Measurements from ENCODE around the gene RRAS2. TPM values are rescaled to one million over a fixed set of nuclear protein-coding genes. Genes with fewer than 3 reads are reported as not detected.

Gene RRAS2
- total and polyA plus RNA-seq, 9 of the 15 experiments (the other 6 are each of a cell fraction or from before 2014, with no cell fraction given), result 9.4 to 47.5 (median 37.6) TPM

GRCh38 chr11:14253840-14254239 is 105.1 kb downstream of the RRAS2 start:
- Histone ChIP-seq H3K79me2 (ENCODE audit: control insufficient read depth, insufficient read depth, low read length) (no peaks in the 10 kb centered on the region), H3K4me2 (ENCODE audit: insufficient read depth, low read length) (no peak overlapping the region), H3K9ac (ENCODE audit: insufficient read depth in 1 of 2, low read depth in 2 of 2, low read length in 2 of 2) (no peak overlapping the region), H3K36me3 (ENCODE audit: control insufficient read depth, insufficient read depth, low read length) (no peaks in the 10 kb centered on the region), H3K4me3 (no peak overlapping the region), H3K9me3 (replicated peaks; ENCODE audit: control insufficient read depth, insufficient read depth, low read depth, low read length) (no peaks in the 10 kb centered on the region), H2AFZ (ENCODE audit: low read depth, low read length) (no peak overlapping the region), H3K27ac (ENCODE audit: extremely low read depth, low read depth, low read length) (no peak overlapping the region), H3K27me3 (ENCODE audit: control insufficient read depth in 2 of 2, insufficient read depth in 2 of 2, low read length in 2 of 2) (peaks cover 16 to 57% of the 10 kb centered on the region in 2 experiments), H4K20me1 (replicated peaks; ENCODE audit: control insufficient read depth, insufficient read depth, low read length) (no peaks in the 10 kb centered on the region; the same call in 1 of the 2 replicates), H3K9me1 (ENCODE audit: control insufficient read depth, insufficient read depth, low read length) (no peaks in the 10 kb centered on the region), H3K4me1 (replicated peaks in 1 of 2; ENCODE audit: control insufficient read depth in 2 of 2, insufficient read depth in 2 of 2, low read length in 2 of 2) (no peaks in the 10 kb centered on the region)
- ChIA-PET CTCF (ENCODE audit: low intra/inter-chr PET ratio) (no interaction called here), POLR2A (interaction anchor here (0.8 kb wide), 1 partner anchor 298 kb away, joined by 3 read pairs; no protein-coding TSS in a partner anchor)
- DNase-seq (ENCODE audit: extremely low read depth in 1 of 4, low spot score in 3 of 4), result no peak
- intact Hi-C loops (cut with micrococcal nuclease), result no loop called here
- no peak for FAIRE-seq
- TF ChIP-seq ZNF133 (CRISPR knock-in tag; IDR thresholded peaks at IDR 0.05), result no peak
- no peak for TF ChIP-seq SMAD2 (IDR thresholded peaks at IDR 0.05; ENCODE audit: low read depth, low read length)
- TF ChIP-seq, protein P1, sequence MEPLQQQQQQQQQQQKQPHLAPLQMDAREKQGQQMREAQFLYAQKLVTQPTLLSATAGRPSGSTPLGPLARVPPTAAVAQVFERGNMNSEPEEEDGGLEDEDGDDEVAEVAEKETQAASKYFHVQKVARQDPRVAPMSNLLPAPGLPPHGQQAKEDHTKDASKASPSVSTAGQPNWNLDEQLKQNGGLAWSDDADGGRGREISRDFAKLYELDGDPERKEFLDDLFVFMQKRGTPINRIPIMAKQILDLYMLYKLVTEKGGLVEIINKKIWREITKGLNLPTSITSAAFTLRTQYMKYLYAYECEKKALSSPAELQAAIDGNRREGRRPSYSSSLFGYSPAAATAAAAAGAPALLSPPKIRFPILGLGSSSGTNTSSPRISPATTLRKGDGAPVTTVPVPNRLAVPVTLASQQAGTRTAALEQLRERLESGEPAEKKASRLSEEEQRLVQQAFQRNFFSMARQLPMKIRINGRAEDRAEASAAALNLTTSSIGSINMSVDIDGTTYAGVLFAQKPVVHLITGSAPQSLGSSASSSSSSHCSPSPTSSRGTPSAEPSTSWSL (CRISPR knock-in tag; IDR thresholded peaks at IDR 0.05; ENCODE audit: borderline replicate concordance), result no peak
- TF ChIP-seq, protein P2, sequence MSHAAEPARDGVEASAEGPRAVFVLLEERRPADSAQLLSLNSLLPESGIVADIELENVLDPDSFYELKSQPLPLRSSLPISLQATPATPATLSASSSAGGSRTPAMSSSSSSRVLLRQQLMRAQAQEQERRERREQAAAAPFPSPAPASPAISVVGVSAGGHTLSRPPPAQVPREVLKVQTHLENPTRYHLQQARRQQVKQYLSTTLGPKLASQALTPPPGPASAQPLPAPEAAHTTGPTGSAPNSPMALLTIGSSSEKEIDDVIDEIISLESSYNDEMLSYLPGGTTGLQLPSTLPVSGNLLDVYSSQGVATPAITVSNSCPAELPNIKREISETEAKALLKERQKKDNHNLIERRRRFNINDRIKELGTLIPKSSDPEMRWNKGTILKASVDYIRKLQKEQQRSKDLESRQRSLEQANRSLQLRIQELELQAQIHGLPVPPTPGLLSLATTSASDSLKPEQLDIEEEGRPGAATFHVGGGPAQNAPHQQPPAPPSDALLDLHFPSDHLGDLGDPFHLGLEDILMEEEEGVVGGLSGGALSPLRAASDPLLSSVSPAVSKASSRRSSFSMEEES (CRISPR knock-in tag; IDR thresholded peaks at IDR 0.05), result no peak
- no peak for TF ChIP-seq RBM15 (IDR thresholded peaks at IDR 0.05; ENCODE audit: insufficient read depth, low read length)
- no peak for TF ChIP-seq ZNF695 (CRISPR knock-in tag; IDR thresholded peaks at IDR 0.05)
- TF ChIP-seq CBFB (CRISPR knock-in tag; IDR thresholded peaks at IDR 0.05), result no peak
- no peak for TF ChIP-seq TBP (optimal IDR thresholded peaks at IDR 0.05; ENCODE audit: low read depth, low read length)
- TF ChIP-seq CREB5 (CRISPR knock-in tag; IDR thresholded peaks at IDR 0.05), result no peak
- TF ChIP-seq HEY1 (CRISPR knock-in tag; IDR thresholded peaks at IDR 0.05; ENCODE audit: borderline replicate concordance), result no peak
- TF ChIP-seq ETV6 (IDR thresholded peaks at IDR 0.05; ENCODE audit: borderline replicate concordance in 1 of 2, low read depth in 2 of 2, low read length in 1 of 2), result no peak
- no peak for TF ChIP-seq ETV6 (CRISPR knock-in tag; IDR thresholded peaks at IDR 0.05; ENCODE audit: borderline replicate concordance)
- no peak for TF ChIP-seq KLF6 (CRISPR knock-in tag; IDR thresholded peaks at IDR 0.05; ENCODE audit: borderline replicate concordance)
- no peak for TF ChIP-seq SMAD4 (CRISPR knock-in tag; conservative IDR thresholded peaks at IDR 0.05)
- no peak for TF ChIP-seq SMC3 (conservative IDR thresholded peaks at IDR 0.05; ENCODE audit: insufficient read depth, low read depth, low read length)
- no peak for TF ChIP-seq KLF10 (CRISPR knock-in tag; IDR thresholded peaks at IDR 0.05)
- no peak for TF ChIP-seq ZNF444 (CRISPR knock-in tag; IDR thresholded peaks at IDR 0.05)
- TF ChIP-seq NFE2L1 (tag; IDR thresholded peaks at IDR 0.05; ENCODE audit: borderline replicate concordance, low read depth), result no peak
- in situ Hi-C loops (cut with MboI), result no loop called here
- no TSS peak for BruUV-seq (replicated peaks)
- ATAC-seq, result no peak
- WGBS (ENCODE audit: insufficient coverage, low coverage, missing lambda C conversion rate), result 0% methylated on average over 4 of the region's 5 CpGs
